ENCODE data around the gene UROD. TPM values are rescaled to one million over a fixed set of nuclear protein-coding genes. Genes with fewer than 3 reads are reported as not detected.

Gene UROD
- total and polyA plus RNA-seq, 3 donors from 2014 or later: 111 to 187 (median 127) TPM

DNA sequence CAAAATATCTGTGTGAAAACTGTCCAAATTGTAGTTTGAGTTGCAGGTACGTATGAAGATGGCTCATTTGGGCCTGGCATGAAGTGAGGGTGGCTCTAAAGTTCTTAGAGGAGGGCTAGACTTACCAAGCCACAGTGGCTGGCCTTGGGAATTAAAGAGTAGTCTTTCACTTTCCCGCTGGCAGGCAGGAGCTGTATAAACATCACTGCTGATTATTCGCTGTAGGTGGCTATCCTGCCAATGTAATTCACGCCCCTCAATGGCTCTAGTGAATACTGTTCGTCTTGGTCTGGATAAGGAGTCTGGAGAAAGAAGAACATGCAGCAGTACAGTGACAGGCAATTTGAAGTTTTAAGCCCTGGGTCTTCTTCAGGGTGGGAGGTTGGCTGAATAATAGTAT is 31.0 kb downstream of the UROD start:
- Histone ChIP-seq H3K4me1 (no peaks in the 10 kb centered on the region), H3K27me3 (no peaks in the 10 kb centered on the region), H3K9me3 (no peaks in the 10 kb centered on the region), H3K27ac (no peak overlapping the region), H3K4me3 (no peak overlapping the region), H3K36me3 (ENCODE audit: low read depth, missing control alignments) (no peaks in the 10 kb centered on the region)
- no peak for DNase-seq
- TF ChIP-seq, protein P1, sequence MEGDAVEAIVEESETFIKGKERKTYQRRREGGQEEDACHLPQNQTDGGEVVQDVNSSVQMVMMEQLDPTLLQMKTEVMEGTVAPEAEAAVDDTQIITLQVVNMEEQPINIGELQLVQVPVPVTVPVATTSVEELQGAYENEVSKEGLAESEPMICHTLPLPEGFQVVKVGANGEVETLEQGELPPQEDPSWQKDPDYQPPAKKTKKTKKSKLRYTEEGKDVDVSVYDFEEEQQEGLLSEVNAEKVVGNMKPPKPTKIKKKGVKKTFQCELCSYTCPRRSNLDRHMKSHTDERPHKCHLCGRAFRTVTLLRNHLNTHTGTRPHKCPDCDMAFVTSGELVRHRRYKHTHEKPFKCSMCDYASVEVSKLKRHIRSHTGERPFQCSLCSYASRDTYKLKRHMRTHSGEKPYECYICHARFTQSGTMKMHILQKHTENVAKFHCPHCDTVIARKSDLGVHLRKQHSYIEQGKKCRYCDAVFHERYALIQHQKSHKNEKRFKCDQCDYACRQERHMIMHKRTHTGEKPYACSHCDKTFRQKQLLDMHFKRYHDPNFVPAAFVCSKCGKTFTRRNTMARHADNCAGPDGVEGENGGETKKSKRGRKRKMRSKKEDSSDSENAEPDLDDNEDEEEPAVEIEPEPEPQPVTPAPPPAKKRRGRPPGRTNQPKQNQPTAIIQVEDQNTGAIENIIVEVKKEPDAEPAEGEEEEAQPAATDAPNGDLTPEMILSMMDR (IDR thresholded peaks at IDR 0.05): no peak
- TF ChIP-seq POLR2A (IDR thresholded peaks at IDR 0.05): no peak
- intact Hi-C loops (cut with DNase I; ENCODE audit: low total_unique reads): no loop called here
- 71 to 82% methylated on average over 4 to 5 of the region's 5 CpGs for WGBS, 2 donors

DNA sequence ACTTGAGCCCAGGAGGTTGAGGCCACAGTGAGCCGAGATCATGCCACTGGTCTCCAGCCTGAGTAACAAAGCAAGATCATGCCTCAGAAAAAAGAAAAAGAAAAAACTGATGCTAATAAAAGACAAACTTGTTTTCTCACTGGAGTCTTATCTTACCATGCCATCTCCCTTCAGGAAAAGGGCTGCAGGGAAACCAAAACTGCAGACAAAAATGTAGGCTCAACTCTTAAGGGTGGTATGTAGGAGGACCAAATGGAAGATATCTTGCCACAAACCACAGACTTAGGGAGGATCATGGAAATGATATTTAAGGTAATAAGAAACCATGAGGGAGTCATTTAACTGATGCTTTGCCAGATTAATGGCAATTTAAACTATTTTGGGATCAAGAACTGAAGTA is 32.9 kb downstream of the UROD start:
- Histone ChIP-seq H3K27ac (no peak overlapping the region), H3K4me3 (no peak overlapping the region), H3K27me3 (no peaks in the 10 kb centered on the region), H3K9me3 (no peaks in the 10 kb centered on the region), H3K36me3 (ENCODE audit: low read depth, missing control alignments) (no peaks in the 10 kb centered on the region), H3K4me1 (no peaks in the 10 kb centered on the region)
- DNase-seq: no peak
- intact Hi-C loops (cut with DNase I; ENCODE audit: low total_unique reads): no loop called here
- TF ChIP-seq, protein P1 (IDR thresholded peaks at IDR 0.05): no peak
- TF ChIP-seq POLR2A (IDR thresholded peaks at IDR 0.05): no peak
- WGBS, 2 donors: 96 to 100% methylated on average over 1 of the region's 1 CpG

DNA sequence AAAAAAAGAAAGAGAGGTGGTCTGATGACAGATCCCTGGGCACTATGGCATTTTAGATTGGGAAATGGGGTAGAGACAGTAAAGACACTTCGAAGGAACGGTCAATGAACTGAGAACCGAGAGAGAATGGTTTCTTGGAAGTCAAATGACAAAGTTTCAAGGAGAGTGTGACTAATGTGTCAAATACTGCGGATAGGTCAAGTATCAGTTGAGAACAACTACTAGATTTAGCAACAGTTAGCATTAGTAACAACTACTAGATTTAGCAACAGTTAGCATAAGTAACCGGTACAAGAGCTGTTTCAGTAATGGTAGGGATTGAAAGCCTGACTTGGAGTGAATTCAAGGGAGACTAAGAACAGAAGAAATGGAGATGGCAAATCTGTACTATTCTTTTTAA is 35.0 kb downstream of the UROD start:
- no peaks in the 10 kb centered on the region for H3K9me3 ChIP-seq
- intact Hi-C loops (cut with DNase I; ENCODE audit: low total_unique reads): no loop called here
- no peak overlapping the region for H3K4me3 ChIP-seq
- H3K27ac ChIP-seq: no peak overlapping the region
- TF ChIP-seq, protein P1 (IDR thresholded peaks at IDR 0.05): no peak
- WGBS, 2 donors: 77 to 82% methylated on average over 5 of the region's 5 CpGs
- no peak for DNase-seq
- H3K27me3 ChIP-seq: no peaks in the 10 kb centered on the region
- H3K4me1 ChIP-seq: peaks cover 5% of the 10 kb centered on the region
- H3K36me3 ChIP-seq (ENCODE audit: low read depth, missing control alignments): no peaks in the 10 kb centered on the region

DNA sequence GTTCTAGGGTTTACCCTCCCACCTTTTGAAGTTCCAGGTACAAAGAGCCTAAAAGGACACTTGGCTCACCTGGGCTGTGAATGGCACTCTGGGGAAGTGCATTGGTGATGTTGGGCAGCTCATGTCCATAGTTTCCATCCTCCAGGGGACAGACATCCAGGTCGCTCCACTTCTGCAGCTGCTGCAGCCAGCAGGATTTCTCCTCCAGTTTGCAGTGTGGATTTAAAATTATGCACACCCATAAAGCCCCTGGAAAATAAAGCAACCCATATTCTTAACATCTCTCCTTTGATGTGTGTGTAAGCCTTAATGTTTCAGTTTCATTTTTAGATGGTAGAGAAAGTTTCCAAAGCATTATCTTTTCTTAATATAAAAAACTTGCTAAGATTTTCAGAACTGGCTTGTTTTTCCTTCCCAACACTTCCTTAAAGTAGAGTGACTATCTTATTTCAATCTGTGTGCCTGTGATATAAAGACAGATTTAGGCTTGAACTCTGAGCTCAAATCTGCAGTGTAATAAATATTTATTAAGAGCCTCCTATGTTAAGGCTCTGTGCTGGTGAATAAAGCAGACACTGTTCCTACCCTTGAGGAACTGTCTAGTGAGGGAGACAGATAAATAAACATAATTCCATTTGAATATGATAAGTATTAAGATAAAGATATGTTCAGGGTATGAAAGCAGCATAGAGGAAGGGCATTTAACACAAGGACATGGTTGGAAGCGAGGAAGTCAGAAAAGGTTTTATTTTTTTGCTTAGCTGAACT is 39.1 kb downstream of the UROD start:
- no peak overlapping the region for H3K4me3 ChIP-seq
- DNase-seq: no peak
- no peaks in the 10 kb centered on the region for H3K36me3 ChIP-seq (ENCODE audit: low read depth, missing control alignments)
- no peak for TF ChIP-seq POLR2A (IDR thresholded peaks at IDR 0.05)
- TF ChIP-seq, protein P1 (IDR thresholded peaks at IDR 0.05): no peak
- 47 to 54% methylated on average over 2 of the region's 2 CpGs for WGBS, 2 donors
- no peaks in the 10 kb centered on the region for H3K27me3 ChIP-seq
- H3K4me1 ChIP-seq: peaks cover 5% of the 10 kb centered on the region
- no peaks in the 10 kb centered on the region for H3K9me3 ChIP-seq
- intact Hi-C loops (cut with DNase I; ENCODE audit: low total_unique reads): no loop called here
- H3K27ac ChIP-seq: no peak overlapping the region

DNA sequence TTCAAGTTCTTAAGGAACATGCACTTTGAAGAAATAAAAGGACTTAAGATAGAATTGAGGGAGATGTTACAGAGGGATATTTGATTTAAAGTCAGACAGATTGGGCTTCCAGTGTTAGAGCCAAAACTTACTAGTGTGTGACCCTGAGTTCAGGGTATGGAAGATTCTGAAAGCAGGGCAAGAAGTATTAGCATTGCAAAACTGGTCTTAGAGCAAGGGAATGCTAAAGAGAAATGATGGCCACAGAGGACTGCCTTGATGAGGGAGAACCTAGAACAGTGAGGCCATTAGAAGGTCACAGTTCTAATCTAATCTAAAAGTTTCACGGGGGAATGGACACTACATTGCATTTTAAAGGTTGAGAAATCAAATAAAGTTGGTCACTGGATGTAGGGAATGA is 45.5 kb downstream of the UROD start:
- Histone ChIP-seq H3K27ac (no peak overlapping the region), H3K36me3 (ENCODE audit: low read depth, missing control alignments) (no peaks in the 10 kb centered on the region), H3K27me3 (no peaks in the 10 kb centered on the region), H3K4me3 (no peak overlapping the region), H3K4me1 (no peaks in the 10 kb centered on the region), H3K9me3 (no peaks in the 10 kb centered on the region)
- DNase-seq: no peak
- intact Hi-C loops (cut with DNase I; ENCODE audit: low total_unique reads): no loop called here
- TF ChIP-seq POLR2A (IDR thresholded peaks at IDR 0.05): no peak
- TF ChIP-seq, protein P1 (IDR thresholded peaks at IDR 0.05): no peak
- 44 to 45% methylated on average over 1 of the region's 1 CpG for WGBS, 2 donors
